Psoas muscle (tissue), 8 donors: Measurements from ENCODE around the gene GPRASP2. TPM values are rescaled to one million over a fixed set of nuclear protein-coding genes. Genes with fewer than 3 reads are reported as not detected.

Source experiments
- ATAC-seq, 4 donors: fragments of 200-7000 bp; cut with Tn5 transposase; one replicate each; pipeline ENCODE4 v1.9.1; 2020; ENCODE audit warnings: moderate library complexity in 3 of 4, mild to moderate bottlenecking in 2 of 4
- DNase-seq, 2 donors: peaks; one replicate each; pipeline ENCODE4 v3.0.0-alpha.2; 2020
- H3K27ac ChIP-seq: fragments of 200-600 bp; one replicate; pipeline ENCODE4 v1.8.0; 2022
- H3K27me3 ChIP-seq, 3 donors: fragments of 200-600 bp in 1 of 3; one replicate each; pipeline versions ENCODE4 v1.6.1 to v1.8.0; 2013 to 2022; ENCODE audit warnings: low read length in 2 of 3, mild to moderate bottlenecking in 2 of 3, moderate library complexity in 1 of 3; ENCODE audit not compliant: insufficient read depth in 3 of 3
- H3K36me3 ChIP-seq, 2 donors: fragments of 200-600 bp in 1 of 2; one replicate each; pipeline versions ENCODE4 v1.6.1 to v1.8.0; 2013 to 2022; ENCODE audit warnings: low read depth in 1 of 2, mild to moderate bottlenecking in 1 of 2, moderate library complexity in 1 of 2; ENCODE audit not compliant: insufficient read depth in 1 of 2
- H3K4me1 ChIP-seq: fragments of 200-600 bp; one replicate; pipeline ENCODE4 v1.8.0; 2022
- H3K4me3 ChIP-seq: fragments of 200-600 bp; one replicate; pipeline ENCODE4 v1.8.0; 2022; ENCODE audit warnings: mild to moderate bottlenecking
- H3K9me3 ChIP-seq: fragments of 200-600 bp; one replicate; pipeline ENCODE4 v1.8.0; 2022
- CTCF ChIP-seq: fragments of 200-600 bp; IDR thresholded peaks from one replicate; pipeline ENCODE4 v1.8.0; 2022; ENCODE audit warnings: antibody characterized with exemption
- WGBS, 3 donors: extraction: QIAGEN DNeasy Blood & Tissue Kit; methylation state at CpG; one replicate each; pipeline versions ENCODE4 v1.1.6 to v1.1.7; 2013; 5-methylcytosine and 5-hydroxymethylcytosine counted together
- intact Hi-C, 2 donors: fragments of 100-400 bp; cut with DNase I; formaldehyde crosslinking; loops; one replicate each; pipeline versions ENCODE4 v1.11.0 to v1.14.2; 2022
- polyA plus RNA-seq, 3 donors: library from polyadenylated mRNA; stranded (reverse); fragments of 200-250 nt; gene quantifications; one replicate each; pipeline ENCODE4 v1.2.3, GENCODE V29; 2013
- total RNA-seq, 4 donors: library from RNA; stranded (reverse); fragmentation: NEBNext Ultra II Directional in 2 of 4; extraction: Animal tissue kit (Norgen Biotek cat#: 25700) in 2 of 4; gene quantifications; one replicate each; pipeline versions ENCODE4 v1.2.1 to v1.2.4, GENCODE V29; 2021 to 2023
- donor health status: healthy with polysubstance abuse.
- donor health status: DM: no; HTN: no; CAD: no; lungs with moderate emphysema.
- donor health status: Bipolar disorder and iron deficiency.
- donor health status: healthy.
- donor health status: DM: yes; HTN: yes; CAD: no.
- donor health status: DM: no; HTN: no; CAD: no.
- donor health status: DM: no; HTN: no; CAD: no.
- donor health status: DM: yes; HTN: yes; CAD: no.

The GPRASP2 gene
- total and polyA plus RNA-seq, 7 donors, result 0.89 to 11.6 (median 3.1) TPM

GRCh38 chrX:102684772-102685520 lies 27.3 kb upstream of the GPRASP2 start:
- TF ChIP-seq CTCF, result no peak

GRCh38 chrX:102694749-102695148 lies 17.5 kb upstream of the GPRASP2 start:
- H3K4me3 ChIP-seq, result no peak overlapping the region
- no peak for TF ChIP-seq CTCF
- no peak for DNase-seq
- H3K27me3 ChIP-seq, result no peaks in the 10 kb centered on the region
- ATAC-seq, result no peak
- intact Hi-C loops, result no loop called here
- 71 to 97% (median 92%) methylated on average over 3 of the region's 3 CpGs for WGBS, 3 donors
- no peaks in the 10 kb centered on the region for H3K36me3 ChIP-seq
- no peaks in the 10 kb centered on the region for H3K9me3 ChIP-seq
- H3K27ac ChIP-seq, result no peak overlapping the region
- no peaks in the 10 kb centered on the region for H3K4me1 ChIP-seq

More at GRCh38 chrX:102684772-102685520, 27.3 kb upstream of the GPRASP2 start:
- no peak for ATAC-seq
- H3K4me1 ChIP-seq, result no peaks in the 10 kb centered on the region
- H3K27me3 ChIP-seq, result no peaks in the 10 kb centered on the region
- no peak for DNase-seq
- intact Hi-C loops, result no loop called here
- H3K4me3 ChIP-seq, result no peak overlapping the region
- H3K27ac ChIP-seq, result no peak overlapping the region
- WGBS, 3 donors, result 43 to 55% (median 47%) methylated on average over 2 of the region's 2 CpGs
- H3K9me3 ChIP-seq, result peaks cover 9% of the 10 kb centered on the region
- no peaks in the 10 kb centered on the region for H3K36me3 ChIP-seq

GRCh38 chrX:102696306-102696705 lies 15.9 kb upstream of the GPRASP2 start:
- intact Hi-C loops, result no loop called here
- DNase-seq (no peak), ATAC-seq (no peak)
- TF ChIP-seq CTCF, result no peak
- Histone ChIP-seq H3K27me3 (no peaks in the 10 kb centered on the region), H3K4me3 (no peak overlapping the region), H3K36me3 (no peaks in the 10 kb centered on the region), H3K4me1 (no peaks in the 10 kb centered on the region), H3K27ac (no peak overlapping the region), H3K9me3 (no peaks in the 10 kb centered on the region)

DNA sequence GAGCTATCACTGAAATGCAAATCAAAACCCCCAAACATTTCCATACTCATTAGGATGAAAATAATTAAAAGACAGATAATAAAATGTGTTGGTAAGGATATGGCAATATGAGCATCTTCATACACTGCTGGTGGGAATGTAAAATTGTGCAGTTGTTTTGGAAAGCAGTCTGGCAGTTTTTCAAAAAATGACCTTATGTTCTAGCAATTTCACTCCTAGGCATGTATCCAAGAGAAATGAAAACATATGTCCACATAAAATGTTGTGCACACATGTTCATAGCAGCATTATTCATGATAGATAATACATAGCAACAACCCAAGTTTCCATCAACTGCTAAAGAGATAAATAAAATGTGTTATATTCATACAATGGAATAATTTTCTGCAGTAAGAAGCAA lies 14.8 kb upstream of the GPRASP2 start:
- H3K27ac ChIP-seq, result no peak overlapping the region
- no peak for ATAC-seq
- no peaks in the 10 kb centered on the region for H3K4me1 ChIP-seq
- H3K9me3 ChIP-seq, result no peaks in the 10 kb centered on the region
- H3K4me3 ChIP-seq, result no peak overlapping the region
- H3K36me3 ChIP-seq, result no peaks in the 10 kb centered on the region
- DNase-seq, result no peak
- no peak for TF ChIP-seq CTCF
- no peaks in the 10 kb centered on the region for H3K27me3 ChIP-seq
- intact Hi-C loops, result no loop called here

- Histone ChIP-seq H3K36me3 (no peaks in the 10 kb centered on the region), H3K27me3 (peaks cover 0 to 13% (median 0%) of the 10 kb centered on the region in 3 donors), H3K27ac (no peak overlapping the region), H3K4me1 (no peaks in the 10 kb centered on the region), H3K4me3 (no peak overlapping the region), H3K9me3 (peaks cover under 1% of the 10 kb centered on the region)
- no peak for TF ChIP-seq CTCF
- DNase-seq (no peak), ATAC-seq (no peak)
- intact Hi-C loops, result no loop called here
- 42 to 67% (median 54%) methylated on average over 2 of the region's 2 CpGs for WGBS, 3 donors
These were observed 3.3 kb upstream of the GPRASP2 start for GRCh38 chrX:102708900-102709299.
